COLO829 (cell line): ENCODE measurements around the gene ZDHHC8.

Experiments
- DNase-seq: peaks from one replicate; pipeline ENCODE4 v3.0.0; 2012; ENCODE audit warnings: low spot score

Gene ZDHHC8

GRCh38 chr22:20142711-20143621 is 11.4 kb downstream of the ZDHHC8 start:
- DNase-seq: no peak

GRCh38 chr22:20143883-20144665 is 12.5 kb downstream of the ZDHHC8 start:
- no peak for DNase-seq

- DNase-seq: no peak
Measured at GRCh38 chr22:20145206-20145831, 13.7 kb downstream of the ZDHHC8 start.

- DNase-seq: no peak
Measured at GRCh38 chr22:20145832-20146223, 14.2 kb downstream of the ZDHHC8 start.

- no peak for DNase-seq
Measured at GRCh38 chr22:20146777-20147176, 15.2 kb downstream of the ZDHHC8 start.

- DNase-seq: no peak
Measured at GRCh38 chr22:20147237-20147988, 15.8 kb downstream of the ZDHHC8 start.

GRCh38 chr22:20148414-20148813 is 16.8 kb downstream of the ZDHHC8 start:
- DNase-seq: no peak

GRCh38 chr22:20149257-20150250 is 17.9 kb downstream of the ZDHHC8 start:
- no peak for DNase-seq

- no peak for DNase-seq
Measured at GRCh38 chr22:20150381-20151275, 19.0 kb downstream of the ZDHHC8 start, which contains the start of gene CCDC188. CCDC188 (minus strand) TSS chr22:20151055; CDS start chr22:20150986, 69 bp downstream.

GRCh38 chr22:20151276-20151588 is 19.6 kb downstream of the ZDHHC8 start:
- no peak for DNase-seq

- DNase-seq: no peak
Measured at GRCh38 chr22:20152464-20152890, 20.9 kb downstream of the ZDHHC8 start.

- DNase-seq: no peak
Measured at GRCh38 chr22:20153945-20154344, 22.3 kb downstream of the ZDHHC8 start.

GRCh38 chr22:20154602-20155187 is 23.1 kb downstream of the ZDHHC8 start:
- no peak for DNase-seq

GRCh38 chr22:20155330-20156041 is 23.9 kb downstream of the ZDHHC8 start:
- peak; percentile 78 for DNase-seq

GRCh38 chr22:20156042-20156389 is 24.4 kb downstream of the ZDHHC8 start:
- DNase-seq: no peak

- DNase-seq: peak; percentile 85
Measured at GRCh38 chr22:20156611-20157429, 25.2 kb downstream of the ZDHHC8 start.

- DNase-seq: no peak
Measured at GRCh38 chr22:20157430-20158183, 26.0 kb downstream of the ZDHHC8 start.
